Keratinocyte (primary cell): ENCODE results near the gene UBE3A. TPM values are rescaled to one million over a fixed set of nuclear protein-coding genes. Genes with fewer than 3 reads are reported as not detected.

Experiments used
- DNase-seq: peaks from one replicate; pipeline ENCODE4 v3.0.0-alpha.2; 2011; ENCODE audit warnings: low read depth, missing footprints, low spot score
- FAIRE-seq: peaks from 2 replicates; lab custom pipeline; 2011; peaks lifted over from hg19 to GRCh38; lab: Jason Lieb, UNC
- H2AFZ ChIP-seq: 2 replicates; pipeline ENCODE4 v1.6.0; 2012; ENCODE audit warnings: low read length, control low read depth, inconsistent platforms; ENCODE audit not compliant: control insufficient read depth
- H3K27ac ChIP-seq: 2 replicates; pipeline ENCODE4 v1.5.1; 2011; ENCODE audit warnings: low read length; ENCODE audit not compliant: control insufficient read depth, insufficient read depth
- H3K27me3 ChIP-seq: 3 replicates; pipeline ENCODE4 v1.6.0; 2011; ENCODE audit warnings: low read length; ENCODE audit not compliant: control insufficient read depth, insufficient read depth; ENCODE audit errors: extremely low read depth
- H3K36me3 ChIP-seq, 2 experiments: 2 replicates in 1 of 2; 3 replicates in 1 of 2; pipeline ENCODE4 v1.5.1; 2011; ENCODE audit warnings: low read length in 2 of 2, mild to moderate bottlenecking in 1 of 2; ENCODE audit not compliant: control insufficient read depth in 2 of 2, insufficient read depth in 2 of 2; ENCODE audit errors: extremely low read depth in 1 of 2
- H3K4me1 ChIP-seq: 3 replicates; pipeline ENCODE4 v1.5.1; 2011; ENCODE audit warnings: low read length; ENCODE audit not compliant: control insufficient read depth, insufficient read depth; ENCODE audit errors: extremely low read depth
- H3K4me2 ChIP-seq: 3 replicates; pipeline ENCODE4 v1.6.0; 2011; ENCODE audit warnings: low read depth, low read length; ENCODE audit not compliant: control insufficient read depth, insufficient read depth; ENCODE audit errors: extremely low read depth
- H3K4me3 ChIP-seq, 3 experiments: fragments of 200-600 bp in 1 of 3; sonication (generic) in 1 of 3; 2 replicates in 2 of 3; 3 replicates in 1 of 3; pipeline ENCODE4 v1.5.1; 2011 to 2016; ENCODE audit warnings: low read length in 3 of 3, mild to moderate bottlenecking in 3 of 3, control low read depth in 2 of 3, inconsistent platforms in 1 of 3, low read depth in 1 of 3, mixed read lengths in 1 of 3, mixed run types in 1 of 3, moderate library complexity in 1 of 3; ENCODE audit not compliant: control insufficient read depth in 2 of 3, insufficient read depth in 2 of 3; ENCODE audit errors: extremely low read depth in 1 of 3
- H3K79me2 ChIP-seq: 2 replicates; pipeline ENCODE4 v1.6.0; 2012; ENCODE audit warnings: low read length; ENCODE audit not compliant: control insufficient read depth, insufficient read depth
- H3K9ac ChIP-seq: 3 replicates; pipeline ENCODE4 v1.6.0; 2011; ENCODE audit warnings: low read length; ENCODE audit not compliant: control insufficient read depth, insufficient read depth; ENCODE audit errors: extremely low read depth
- H3K9me1 ChIP-seq: 3 replicates; pipeline ENCODE4 v1.6.0; 2011; ENCODE audit warnings: low read length; ENCODE audit not compliant: control insufficient read depth, insufficient read depth; ENCODE audit errors: extremely low read depth
- H3K9me3 ChIP-seq: 2 replicates; pipeline ENCODE4 v1.5.1; 2012; ENCODE audit warnings: low read depth, low read length; ENCODE audit not compliant: control insufficient read depth
- H4K20me1 ChIP-seq: 3 replicates; pipeline ENCODE4 v1.6.0; 2011; ENCODE audit warnings: low read length; ENCODE audit not compliant: control insufficient read depth, insufficient read depth; ENCODE audit errors: extremely low read depth
- CTCF ChIP-seq, 3 experiments: IDR thresholded peaks in 1 of 3; conservative IDR thresholded peaks in 1 of 3; optimal IDR thresholded peaks in 1 of 3; 2 replicates in 2 of 3; 3 replicates in 1 of 3; pipeline versions ENCODE3 to v1.5.1; 2011; ENCODE audit warnings: low read length in 3 of 3, mild to moderate bottlenecking in 3 of 3, moderate library complexity in 2 of 3, control low read depth in 1 of 3, inconsistent platforms in 1 of 3; ENCODE audit not compliant: insufficient read depth in 2 of 3; ENCODE audit errors: extremely low read depth in 1 of 3
- EZH2 ChIP-seq: IDR thresholded peaks from one replicate; pipeline ENCODE4 v1.6.1; 2012; ENCODE audit warnings: inconsistent platforms, mild to moderate bottlenecking, low read length, moderate library complexity
- dilution Hi-C: fragments of 300-500 bp; cut with MboI; formaldehyde crosslinking; loops from one replicate; pipeline ENCODE4 v1.7.0; 2020; ENCODE audit warnings: low sequenced_read_pairs; ENCODE audit not compliant: extremely low pct_ligation_motif_present
- polyA plus RNA-seq, 5 experiments: library from polyadenylated mRNA; depleted of rRNA in 3 of 5; stranded (reverse) in 3 of 5; stranded (forward) in 1 of 5; unstranded in 1 of 5; fragments of >200 nt; gene quantifications; 1 replicate in 1 of 5; 2 replicates in 3 of 5; 3 replicates in 1 of 5; pipeline versions ENCODE4 v1.2.1 to v1.2.3, GENCODE V29; 2011 to 2012; ENCODE audit warnings: missing spikeins in 2 of 5, low read depth in 1 of 5, low replicate concordance in 1 of 5

The UBE3A gene
- polyA plus RNA-seq, 1 donor (not counting 4 experiments of a cell fraction or from before 2014, with no cell fraction given), result 45.0 TPM

GRCh38 chr15:25464383-25464782 is 25.6 kb upstream of the UBE3A start:
- dilution Hi-C loops, result no loop called here
- Histone ChIP-seq H3K36me3 (no peaks in the 10 kb centered on the region), H3K4me1 (no peaks in the 10 kb centered on the region), H3K79me2 (no peaks in the 10 kb centered on the region), H3K27ac (no peak overlapping the region), H3K4me3 (no peak overlapping the region), H3K27me3 (no peaks in the 10 kb centered on the region), H3K4me2 (no peak overlapping the region), H3K9me1 (no peaks in the 10 kb centered on the region), H4K20me1 (no peaks in the 10 kb centered on the region), H2AFZ (no peak overlapping the region), H3K9ac (no peak overlapping the region), H3K9me3 (no peaks in the 10 kb centered on the region)
- DNase-seq (no peak), FAIRE-seq (no peak)
- TF ChIP-seq EZH2 (no peak), CTCF (optimal IDR thresholded peaks at IDR 0.05 in 1 of 3, IDR thresholded peaks at IDR 0.05 in 1 of 3, conservative IDR thresholded peaks at IDR 0.05 in 1 of 3; ENCODE audit: extremely low read depth in 1 of 3, insufficient read depth in 2 of 3, low read length in 3 of 3) (no peak)

- no peaks in the 10 kb centered on the region for H3K9me3 ChIP-seq
- dilution Hi-C loops, result no loop called here
- H3K9ac ChIP-seq, result no peak overlapping the region
- no peak overlapping the region for H3K4me2 ChIP-seq
- DNase-seq, result no peak
- no peaks in the 10 kb centered on the region for H3K36me3 ChIP-seq
- H4K20me1 ChIP-seq, result no peaks in the 10 kb centered on the region
- no peaks in the 10 kb centered on the region for H3K4me1 ChIP-seq
- TF ChIP-seq EZH2 (no peak), CTCF (optimal IDR thresholded peaks at IDR 0.05 in 1 of 3, IDR thresholded peaks at IDR 0.05 in 1 of 3, conservative IDR thresholded peaks at IDR 0.05 in 1 of 3; ENCODE audit: extremely low read depth in 1 of 3, insufficient read depth in 2 of 3, low read length in 3 of 3) (no peak)
- no peak overlapping the region for H3K27ac ChIP-seq
- H3K27me3 ChIP-seq, result no peaks in the 10 kb centered on the region
- H3K79me2 ChIP-seq, result no peaks in the 10 kb centered on the region
- no peak overlapping the region for H2AFZ ChIP-seq
- no peak for FAIRE-seq
- no peaks in the 10 kb centered on the region for H3K9me1 ChIP-seq
- no peak overlapping the region for H3K4me3 ChIP-seq
These were observed 17.4 kb upstream of the UBE3A start for GRCh38 chr15:25456196-25456595.
